Gastrocnemius medialis (tissue), 4 donors: ENCODE results near the gene TLK2.
"Not testable (repeated sequence)": the region's sequence is repeated elsewhere in the genome, so short reads cannot be mapped to it uniquely, and the experiment has no call there.

Experiments used
- POLR2A ChIP-seq, 2 donors: fragments of 450-650 bp; IDR thresholded peaks; one replicate each; pipeline ENCODE4 v1.6.1; 2017; ENCODE audit warnings: antibody characterized with exemption in 2 of 2, mild to moderate bottlenecking in 2 of 2, moderate library complexity in 2 of 2
- TF ChIP-seq, protein P1 (sequence below), 5 experiments: fragments of 450-650 bp in 3 of 5; fragments of 200-600 bp in 2 of 5; sonication (generic) in 2 of 5; IDR thresholded peaks in 4 of 5; conservative IDR thresholded peaks in 1 of 5; 1 replicate in 4 of 5; 2 replicates in 1 of 5; pipeline ENCODE4 v1.5.1; 2016 to 2019; ENCODE audit warnings: antibody characterized with exemption in 5 of 5, mild to moderate bottlenecking in 3 of 5, moderate library complexity in 3 of 5

DNA sequence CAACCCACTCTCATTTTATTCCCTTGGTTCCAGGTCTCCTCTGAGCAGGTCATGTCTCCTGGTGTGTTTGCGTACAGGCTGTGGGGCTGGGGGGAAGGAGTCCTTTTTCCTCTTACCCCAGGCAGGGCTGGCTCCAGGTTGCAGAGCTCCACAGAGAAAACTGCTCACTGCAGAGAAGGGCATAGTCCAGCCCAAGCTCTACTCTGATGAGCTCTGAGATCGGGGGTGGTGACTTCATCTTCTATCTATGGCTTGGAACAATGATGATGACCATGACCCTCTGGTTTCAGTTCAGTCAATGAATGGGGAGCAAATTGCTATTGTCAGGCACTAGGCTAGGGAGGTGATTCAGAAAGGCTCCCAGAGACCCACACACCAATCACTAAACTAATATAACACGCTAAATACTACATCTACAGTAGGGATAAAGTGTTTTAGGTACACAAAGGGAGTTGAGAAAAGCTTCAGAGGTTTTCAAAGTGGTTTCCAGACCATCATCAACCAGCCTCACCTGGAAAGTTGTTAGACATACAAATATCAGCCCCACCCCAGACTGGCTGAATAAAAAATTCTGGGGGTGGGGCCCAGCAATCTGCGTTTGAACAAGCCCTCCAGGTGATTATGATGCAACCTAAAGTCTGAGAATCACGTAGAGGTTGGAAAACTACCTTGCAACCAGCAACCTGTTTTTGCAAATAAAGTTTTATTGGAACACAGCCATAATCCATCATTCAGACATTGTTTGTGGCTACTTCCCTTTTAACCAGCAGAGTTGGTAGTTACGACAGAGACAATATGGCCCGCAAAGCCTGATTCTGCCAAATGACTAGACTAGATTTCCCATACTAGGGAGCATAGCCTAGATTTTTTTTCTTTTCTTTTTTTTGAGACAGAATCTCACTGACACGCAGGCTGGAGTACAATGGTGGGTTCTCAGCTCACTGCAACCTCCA lies 5.3 kb upstream of the TLK2 start:
- not testable (repeated sequence) for TF ChIP-seq POLR2A (IDR thresholded peaks at IDR 0.05)
- TF ChIP-seq, protein P1, sequence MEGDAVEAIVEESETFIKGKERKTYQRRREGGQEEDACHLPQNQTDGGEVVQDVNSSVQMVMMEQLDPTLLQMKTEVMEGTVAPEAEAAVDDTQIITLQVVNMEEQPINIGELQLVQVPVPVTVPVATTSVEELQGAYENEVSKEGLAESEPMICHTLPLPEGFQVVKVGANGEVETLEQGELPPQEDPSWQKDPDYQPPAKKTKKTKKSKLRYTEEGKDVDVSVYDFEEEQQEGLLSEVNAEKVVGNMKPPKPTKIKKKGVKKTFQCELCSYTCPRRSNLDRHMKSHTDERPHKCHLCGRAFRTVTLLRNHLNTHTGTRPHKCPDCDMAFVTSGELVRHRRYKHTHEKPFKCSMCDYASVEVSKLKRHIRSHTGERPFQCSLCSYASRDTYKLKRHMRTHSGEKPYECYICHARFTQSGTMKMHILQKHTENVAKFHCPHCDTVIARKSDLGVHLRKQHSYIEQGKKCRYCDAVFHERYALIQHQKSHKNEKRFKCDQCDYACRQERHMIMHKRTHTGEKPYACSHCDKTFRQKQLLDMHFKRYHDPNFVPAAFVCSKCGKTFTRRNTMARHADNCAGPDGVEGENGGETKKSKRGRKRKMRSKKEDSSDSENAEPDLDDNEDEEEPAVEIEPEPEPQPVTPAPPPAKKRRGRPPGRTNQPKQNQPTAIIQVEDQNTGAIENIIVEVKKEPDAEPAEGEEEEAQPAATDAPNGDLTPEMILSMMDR (IDR thresholded peaks at IDR 0.05 in 4 of 5, conservative IDR thresholded peaks at IDR 0.05 in 1 of 5): not testable (repeated sequence)
